ENCODE data around the gene ZNF410.

ZNF410 gene

GRCh38 chr14:73968885-73969284, 82.2 kb downstream of the ZNF410 start:
- no peak for TF ChIP-seq CTCF (IDR thresholded peaks at IDR 0.05)

- no peak for TF ChIP-seq CTCF (IDR thresholded peaks at IDR 0.05)
Observed at GRCh38 chr14:73973497-73973896, 86.8 kb downstream of the ZNF410 start.

GRCh38 chr14:73976125-73976524, 89.5 kb downstream of the ZNF410 start:
- TF ChIP-seq CTCF (IDR thresholded peaks at IDR 0.05), result no peak

- no peak for TF ChIP-seq CTCF (IDR thresholded peaks at IDR 0.05)
Observed at GRCh38 chr14:73977896-73978295, 91.2 kb downstream of the ZNF410 start.
